T follicular helper cell (primary cell): ENCODE data around the gene HEXA.

Experiments used
- DNase-seq: peaks from one replicate; pipeline ENCODE4 v3.0.0-alpha.2; 2020; ENCODE audit warnings: low read depth

HEXA gene

GRCh38 chr15:72319360-72319984, 56.3 kb downstream of the HEXA start:
- DNase-seq: peak; percentile 22

DNA sequence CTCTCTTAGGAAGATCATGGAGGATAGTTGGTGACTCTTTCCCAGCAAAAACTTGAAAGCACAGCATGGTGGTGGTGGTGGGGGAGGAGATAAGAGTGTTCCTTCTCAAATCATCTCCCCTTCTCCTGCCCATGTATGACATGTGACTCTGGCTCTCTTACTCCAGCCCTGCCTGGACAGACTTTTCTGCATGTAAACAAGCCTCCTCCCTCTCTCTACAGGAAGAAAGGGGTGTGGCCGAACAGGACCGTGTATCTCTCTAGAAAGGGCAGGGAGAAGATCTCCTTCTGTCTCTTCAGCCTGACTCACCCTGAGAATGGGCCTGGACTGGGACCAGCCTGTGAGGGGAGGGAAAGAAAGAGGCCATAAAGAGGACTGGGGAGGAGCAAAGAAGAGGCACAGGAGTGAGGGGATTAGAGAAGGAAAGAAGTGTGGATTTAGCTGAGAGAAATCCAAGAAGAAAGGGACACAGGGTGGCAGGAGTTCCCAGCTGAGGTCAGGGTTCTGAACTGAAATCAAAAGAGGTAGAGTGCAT, 57.3 kb downstream of the HEXA start:
- no peak for DNase-seq

DNA sequence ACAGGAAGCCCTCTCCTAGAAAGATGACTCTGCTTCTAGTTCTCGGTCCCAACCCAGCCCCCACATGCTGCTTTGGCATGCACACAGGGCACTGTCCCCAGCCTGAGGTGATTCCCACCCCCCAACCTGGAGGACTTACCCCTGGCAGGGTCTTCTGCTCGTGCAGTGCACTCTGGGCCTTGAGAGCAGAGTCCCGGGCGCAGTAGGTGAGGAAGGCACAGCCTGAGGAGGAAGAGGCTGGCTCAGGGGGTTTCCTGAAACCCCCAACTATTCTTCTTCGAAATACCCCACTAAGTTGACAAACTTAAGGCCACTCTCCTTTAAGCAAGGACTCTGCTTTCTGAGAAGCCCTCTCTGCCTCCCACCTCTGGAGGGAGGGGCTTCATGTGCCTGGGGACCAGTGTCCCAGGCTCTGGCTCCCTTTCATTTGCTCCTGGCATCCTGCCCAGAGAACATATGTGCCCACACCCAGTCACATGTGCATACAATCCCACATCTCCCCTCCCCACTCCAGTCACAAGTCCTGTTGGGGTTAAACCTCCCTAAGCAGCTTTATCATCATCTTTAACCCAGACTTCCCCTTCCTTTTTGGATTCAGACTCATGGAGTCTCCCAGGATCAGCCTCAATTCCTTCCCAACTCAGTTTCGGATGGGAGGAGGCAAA, 60.0 kb downstream of the HEXA start:
- no peak for DNase-seq

DNA sequence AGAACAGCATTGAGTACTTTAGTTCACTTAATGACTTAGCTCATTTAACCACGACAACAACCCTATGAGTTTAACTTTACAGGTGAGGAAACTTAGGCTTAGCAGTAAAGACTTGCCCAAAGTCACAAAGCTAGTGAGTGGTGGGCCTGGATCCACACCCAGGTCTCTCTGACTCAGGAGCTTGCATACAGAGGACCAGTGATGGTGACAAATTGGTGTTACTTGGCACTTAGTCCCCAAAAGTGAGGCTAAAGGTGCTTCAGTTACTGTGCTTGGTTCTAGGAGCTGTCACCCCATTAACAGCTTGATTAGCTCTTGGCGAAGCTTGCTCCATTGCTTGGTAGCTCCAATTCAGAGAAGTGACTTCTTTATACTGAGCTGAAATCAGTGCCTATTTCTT, 61.9 kb downstream of the HEXA start:
- no peak for DNase-seq

- no peak for DNase-seq
Measured at GRCh38 chr15:72313448-72313840, 62.4 kb downstream of the HEXA start.

DNA sequence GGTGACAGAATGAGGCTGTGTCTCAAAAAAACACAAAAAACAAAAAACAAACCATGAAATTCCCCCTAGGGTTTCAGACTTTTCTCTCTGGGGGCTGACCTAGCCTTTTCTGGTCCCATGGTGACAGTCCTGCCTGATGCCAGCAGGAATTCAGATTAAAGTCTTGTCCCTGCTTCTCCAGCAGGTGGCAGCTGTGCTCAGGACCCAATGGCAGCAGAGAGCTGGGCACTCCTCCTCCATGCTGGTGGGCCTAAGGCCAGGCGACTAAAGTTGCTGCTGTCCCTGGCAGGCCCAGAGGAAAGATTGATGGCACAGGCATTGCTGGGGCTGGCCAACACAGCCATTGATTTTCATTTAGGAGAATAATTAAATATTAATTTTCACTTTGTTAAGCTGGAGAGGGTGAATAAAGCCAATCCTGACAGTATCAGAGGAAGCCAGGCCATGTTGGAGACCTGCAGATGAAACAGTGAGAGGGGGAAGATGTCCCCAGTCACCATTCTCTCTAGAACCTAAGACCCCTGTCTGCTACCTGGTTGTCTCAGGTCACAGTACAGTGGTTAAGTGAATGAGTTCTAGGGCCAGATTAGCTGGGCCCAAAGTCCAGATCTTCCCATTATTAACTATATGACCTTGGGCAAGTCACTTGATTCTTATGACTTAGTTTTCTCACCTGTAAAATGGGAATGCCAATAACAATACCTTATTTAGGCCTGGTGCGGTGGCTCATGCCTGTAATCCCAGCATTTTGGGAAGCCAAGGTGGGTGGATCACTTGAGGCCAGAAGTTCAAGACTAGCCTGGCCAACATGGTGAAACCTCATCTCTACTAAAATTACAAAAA, 63.0 kb downstream of the HEXA start:
- DNase-seq: peak; percentile 42

- DNase-seq: no peak
Measured at GRCh38 chr15:72307026-72307425, 68.8 kb downstream of the HEXA start.

GRCh38 chr15:72306211-72306785, 69.5 kb downstream of the HEXA start:
- peak; percentile 42 for DNase-seq

GRCh38 chr15:72304596-72304995, 71.2 kb downstream of the HEXA start:
- DNase-seq: no peak

DNA sequence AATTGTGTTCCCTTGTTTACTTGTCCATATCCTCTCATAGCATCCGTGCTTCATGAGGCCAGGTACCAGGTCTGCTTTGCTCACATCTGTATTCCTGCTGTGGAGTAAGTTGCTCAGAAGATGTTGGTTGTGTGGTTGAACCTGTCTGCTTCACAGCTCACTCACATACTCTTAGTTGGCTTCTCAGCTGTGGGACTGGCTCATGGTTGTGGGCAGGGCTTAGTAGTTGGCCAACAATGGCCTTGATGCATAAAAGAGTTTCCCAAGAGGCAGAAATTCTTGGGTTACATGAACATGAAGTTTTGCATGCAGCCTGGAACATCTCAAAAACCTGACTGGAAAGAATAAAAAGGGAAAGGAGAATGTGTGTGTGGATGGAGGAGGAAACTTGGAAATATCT, 72.9 kb downstream of the HEXA start:
- DNase-seq: no peak
